Neural cell (in vitro differentiated cells): ENCODE results near the gene VWA8. TPM values are rescaled to one million over a fixed set of nuclear protein-coding genes. Genes with fewer than 3 reads are reported as not detected.

ENCODE experiments used
- H2AFZ ChIP-seq: fragments of 200-600, 300-800 bp; sonication (generic), shearing (Covaris generic); 2 replicates; pipeline ENCODE4 v1.6.0; 2014; ENCODE audit warnings: low read depth, mild to moderate bottlenecking, antibody characterized with exemption, low read length, moderate library complexity
- H3F3A ChIP-seq: fragments of 200-600 bp; shearing (Covaris generic); 2 replicates; pipeline ENCODE4 v1.6.1; 2016; ENCODE audit warnings: mild to moderate bottlenecking, moderate library complexity, mixed read lengths, antibody characterized with exemption, low read length; ENCODE audit not compliant: insufficient read depth, poor library complexity, severe bottlenecking
- H3K27ac ChIP-seq: fragments of 200-600, 300-800 bp; sonication (generic), shearing (Covaris generic); 2 replicates; pipeline ENCODE4 v1.5.1; 2014; ENCODE audit warnings: mild to moderate bottlenecking, low read length, moderate library complexity
- H3K27me3 ChIP-seq: fragments of 300-800, 200-600 bp; sonication (generic), shearing (Covaris generic); 2 replicates; pipeline ENCODE4 v1.6.0; 2014; ENCODE audit warnings: mild to moderate bottlenecking, low read depth, low read length, moderate library complexity; ENCODE audit not compliant: insufficient read depth
- H3K36me3 ChIP-seq: fragments of 300-800, 200-600 bp; sonication (generic), shearing (Covaris generic); 2 replicates; pipeline ENCODE4 v1.5.1; 2014; ENCODE audit warnings: mild to moderate bottlenecking, antibody characterized with exemption, low read length, moderate library complexity; ENCODE audit not compliant: insufficient read depth
- H3K4me2 ChIP-seq: fragments of 300-800, 200-600 bp; sonication (generic), shearing (Covaris generic); 2 replicates; pipeline ENCODE4 v1.6.0; 2014; ENCODE audit warnings: mild to moderate bottlenecking, low read length
- H3K4me3 ChIP-seq: fragments of 300-800, 200-600 bp; sonication (generic), shearing (Covaris generic); 2 replicates; pipeline ENCODE4 v1.5.1; 2014; ENCODE audit warnings: mild to moderate bottlenecking, low read length, moderate library complexity
- H3K79me2 ChIP-seq: fragments of 200-600 bp; shearing (Covaris generic); replicated peaks from 2 replicates; pipeline ENCODE4 v1.6.0; 2014; ENCODE audit warnings: mild to moderate bottlenecking, low read length, moderate library complexity; ENCODE audit not compliant: insufficient read depth
- H3K9ac ChIP-seq: fragments of 300-800, 200-600 bp; sonication (generic), shearing (Covaris generic); 2 replicates; pipeline ENCODE4 v1.6.1; 2016; ENCODE audit warnings: mild to moderate bottlenecking, low read length, mixed read lengths
- H3K9me2 ChIP-seq: fragments of 200-600 bp; shearing (Covaris generic); 2 replicates; pipeline ENCODE4 v1.6.1; 2016; ENCODE audit warnings: mild to moderate bottlenecking, low read length, mixed read lengths; ENCODE audit not compliant: insufficient read depth
- H3K9me3 ChIP-seq: fragments of 200-600, 300-800 bp; sonication (generic), shearing (Covaris generic); 2 replicates; pipeline ENCODE4 v1.6.1; 2016; ENCODE audit warnings: mild to moderate bottlenecking, mixed run types, low read length, moderate library complexity, mixed read lengths
- H4K20me1 ChIP-seq: fragments of 200-600 bp; shearing (Covaris generic); 2 replicates; pipeline ENCODE4 v1.6.1; 2016; ENCODE audit warnings: mild to moderate bottlenecking, mixed run types; ENCODE audit not compliant: insufficient read depth
- EP300 ChIP-seq: fragments of 450-650 bp; conservative IDR thresholded peaks from 2 replicates; pipeline ENCODE4 v1.6.1; 2014; ENCODE audit warnings: antibody characterized with exemption, mild to moderate bottlenecking, moderate library complexity; ENCODE audit not compliant: poor library complexity, severe bottlenecking
- EZH2 ChIP-seq: fragments of 200-600, 300-800 bp; shearing (Covaris generic), sonication (generic); IDR thresholded peaks from 2 replicates; pipeline ENCODE4 v1.6.1; 2014; ENCODE audit warnings: antibody characterized with exemption, low read length, borderline replicate concordance, mild to moderate bottlenecking; ENCODE audit not compliant: insufficient read depth, poor library complexity, severe bottlenecking
- MXI1 ChIP-seq: fragments of 450-650 bp; conservative IDR thresholded peaks from 2 replicates; pipeline ENCODE4 v1.6.1; 2014; ENCODE audit warnings: antibody characterized with exemption, mild to moderate bottlenecking; ENCODE audit not compliant: poor library complexity, severe bottlenecking
- POLR2AphosphoS5 ChIP-seq: IDR thresholded peaks from 2 replicates; pipeline ENCODE4 v1.6.1; 2012
- RAD21 ChIP-seq: fragments of 450-650 bp; conservative IDR thresholded peaks from 2 replicates; pipeline ENCODE4 v1.6.1; 2014; ENCODE audit warnings: antibody characterized with exemption, mild to moderate bottlenecking, moderate library complexity
- REST ChIP-seq: IDR thresholded peaks from 2 replicates; pipeline ENCODE4 v1.6.1; 2012; ENCODE audit warnings: borderline replicate concordance
- polyA plus RNA-seq: library from polyadenylated mRNA; depleted of rRNA; stranded (reverse); fragments of >200 nt; gene quantifications from 2 replicates; pipeline ENCODE4 v1.2.3, GENCODE V29; 2014

The VWA8 gene
- polyA plus RNA-seq, 1 donor from 2014 or later = 3.6 TPM

GRCh38 chr13:41694545-41695301, 266.2 kb downstream of the VWA8 start:
- no peak overlapping the region for H3K27ac ChIP-seq
- H4K20me1 ChIP-seq = no peaks in the 10 kb centered on the region
- H3F3A ChIP-seq = no peaks in the 10 kb centered on the region
- no peaks in the 10 kb centered on the region for H3K9me2 ChIP-seq
- H3K79me2 ChIP-seq = no peaks in the 10 kb centered on the region
- TF ChIP-seq EZH2 (no peak), POLR2AphosphoS5 (no peak), REST (no peak), EP300 (no peak)
- H2AFZ ChIP-seq = no peak overlapping the region
- H3K4me3 ChIP-seq = no peak overlapping the region
- no peaks in the 10 kb centered on the region for H3K9me3 ChIP-seq
- H3K27me3 ChIP-seq = no peaks in the 10 kb centered on the region
- no peak overlapping the region for H3K4me2 ChIP-seq
- no peaks in the 10 kb centered on the region for H3K36me3 ChIP-seq
- H3K9ac ChIP-seq = no peak overlapping the region

- Histone ChIP-seq H4K20me1 (no peaks in the 10 kb centered on the region), H3K27ac (no peak overlapping the region), H3K9ac (no peak overlapping the region), H3F3A (no peaks in the 10 kb centered on the region), H3K4me2 (no peak overlapping the region), H3K27me3 (no peaks in the 10 kb centered on the region), H2AFZ (no peak overlapping the region), H3K4me3 (no peak overlapping the region), H3K9me3 (no peaks in the 10 kb centered on the region), H3K79me2 (no peaks in the 10 kb centered on the region), H3K9me2 (no peaks in the 10 kb centered on the region), H3K36me3 (no peaks in the 10 kb centered on the region)
- TF ChIP-seq REST = no peak
- no peak for TF ChIP-seq MXI1
- TF ChIP-seq RAD21 = no peak
Observed at GRCh38 chr13:41693434-41693833, 267.5 kb downstream of the VWA8 start.
